ENCODE results near the gene KCNAB2.
A peak's percentile ranks its signal among the peaks of the same experiment; 100 is the strongest.

KCNAB2 gene

DNA sequence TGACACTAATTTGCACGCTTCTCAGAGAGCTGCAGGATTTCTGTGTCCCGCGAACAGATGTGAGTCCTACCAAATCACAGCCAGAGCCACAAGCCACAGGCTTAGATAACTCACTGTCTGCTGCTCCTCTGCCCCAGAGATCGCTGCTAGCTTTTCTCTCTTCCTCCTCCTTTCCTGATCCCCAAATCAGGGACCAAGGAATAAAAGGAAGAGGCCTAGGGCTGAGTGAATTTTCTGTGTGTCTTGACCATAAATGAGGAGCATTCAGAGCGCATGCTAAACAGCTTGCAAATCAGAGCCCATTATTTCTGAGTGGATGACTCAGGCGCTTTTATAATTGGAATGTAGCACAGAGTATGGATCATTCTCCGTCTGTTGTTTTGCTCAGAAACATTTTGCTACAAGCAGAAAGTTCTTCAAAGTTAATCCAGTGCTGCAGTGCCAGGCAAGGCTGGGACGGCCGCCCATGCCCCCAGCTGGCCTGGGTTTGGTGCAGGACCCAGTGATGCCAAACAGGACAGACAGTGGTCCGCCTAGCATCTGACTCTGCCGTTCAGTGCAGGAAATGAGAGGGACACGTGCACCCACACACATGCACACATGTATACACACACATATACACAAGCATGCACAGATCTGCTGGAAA lies 38.2 kb downstream of the KCNAB2 start:
- H3K27ac ChIP-seq (replicated peaks), result no peak overlapping the region
- no peak for DNase-seq (ENCODE audit: low read depth in 1 of 2, low spot score in 1 of 2)
- no peak overlapping the region for H3K4me3 ChIP-seq (replicated peaks; ENCODE audit: insufficient read depth, low read length)

GRCh38 chr1:6084781-6085495 lies 39.2 kb downstream of the KCNAB2 start:
- no peak for DNase-seq (ENCODE audit: low read depth in 1 of 2, low spot score in 1 of 2)
- no peaks in the 10 kb centered on the region for H3K27me3 ChIP-seq (ENCODE audit: insufficient read depth, poor library complexity, severe bottlenecking)
- H3K27ac ChIP-seq (replicated peaks), result no peak overlapping the region

More for the DNA sequence above, 38.2 kb downstream of the KCNAB2 start:
- TF ChIP-seq POLR2AphosphoS5 (IDR thresholded peaks at IDR 0.05; ENCODE audit: low read depth) (no peak), GABPA (IDR thresholded peaks at IDR 0.05; ENCODE audit: low read depth) (no peak), REST (IDR thresholded peaks at IDR 0.05; ENCODE audit: insufficient replicate concordance, low read depth) (no peak), SPI1 (IDR thresholded peaks at IDR 0.05; ENCODE audit: borderline replicate concordance, low read depth) (no peak), CTCF (IDR thresholded peaks at IDR 0.05; ENCODE audit: insufficient read depth, low read length) (no peak)
- no peaks in the 10 kb centered on the region for H3K27me3 ChIP-seq (ENCODE audit: insufficient read depth, poor library complexity, severe bottlenecking)

More at GRCh38 chr1:6084781-6085495, 39.2 kb downstream of the KCNAB2 start:
- TF ChIP-seq REST (IDR thresholded peaks at IDR 0.05; ENCODE audit: insufficient replicate concordance, low read depth) (no peak), POLR2AphosphoS5 (IDR thresholded peaks at IDR 0.05; ENCODE audit: low read depth) (peak; percentile 8; the same call in 1 of the 2 replicates), CTCF (IDR thresholded peaks at IDR 0.05; ENCODE audit: insufficient read depth, low read length) (no peak)
- no peak overlapping the region for H3K4me3 ChIP-seq (replicated peaks; ENCODE audit: insufficient read depth, low read length)

All from HL-60 (cell line).